GM20000 (cell line): ENCODE results near the gene SDR39U1.
"Not testable (repeated sequence)": the region's sequence is repeated elsewhere in the genome, so short reads cannot be mapped to it uniquely, and the experiment has no call there.

ENCODE experiments used
- DNase-seq: peaks from one replicate; pipeline ENCODE4 v3.0.0; 2012; ENCODE audit warnings: low spot score
- CTCF ChIP-seq: IDR thresholded peaks from 2 replicates; pipeline ENCODE4 v1.5.1; 2012; ENCODE audit warnings: mild to moderate bottlenecking, control low read depth; ENCODE audit errors: extremely low read depth, missing control alignments

SDR39U1 gene

GRCh38 chr14:24456980-24457379 is 14.4 kb upstream of the SDR39U1 start:
- no peak for TF ChIP-seq CTCF
- DNase-seq: no peak

- DNase-seq: not testable (repeated sequence)
Measured at GRCh38 chr14:24450828-24451227, 8.3 kb upstream of the SDR39U1 start.

GRCh38 chr14:24443053-24443665 is 583 bp upstream of the SDR39U1 start:
- DNase-seq: no peak

GRCh38 chr14:24441904-24442239 is 704 bp downstream of the SDR39U1 start:
- DNase-seq: no peak
- no peak for TF ChIP-seq CTCF

More at GRCh38 chr14:24443053-24443665, 583 bp upstream of the SDR39U1 start:
- no peak for TF ChIP-seq CTCF

- TF ChIP-seq CTCF: no peak
Measured at GRCh38 chr14:24441485-24441884, 1.1 kb downstream of the SDR39U1 start.

GRCh38 chr14:24440606-24441399 is 1.8 kb downstream of the SDR39U1 start:
- no peak for DNase-seq

More at GRCh38 chr14:24441485-24441884, 1.1 kb downstream of the SDR39U1 start:
- no peak for DNase-seq

GRCh38 chr14:24439830-24440605 is 2.6 kb downstream of the SDR39U1 start:
- TF ChIP-seq CTCF: no peak
- DNase-seq: no peak

More at GRCh38 chr14:24440606-24441399, 1.8 kb downstream of the SDR39U1 start:
- TF ChIP-seq CTCF: no peak
